RPMI7951 (cell line): ENCODE data around the gene BRD1. TPM values are rescaled to one million over a fixed set of nuclear protein-coding genes. Genes with fewer than 3 reads are reported as not detected.

Experiments
- DNase-seq: peaks from one replicate; pipeline ENCODE4 v3.0.0-alpha.2; 2012; ENCODE audit warnings: low read depth
- total RNA-seq: library from RNA; depleted of rRNA; stranded (reverse); fragments of >200 nt; shearing (Covaris generic); gene quantifications from 2 replicates; pipeline ENCODE4 v1.2.3, GENCODE V29; 2014; rRNA removed

The BRD1 gene
- total RNA-seq, 1 experiment from 2014 or later = 7.2 TPM

- no peak for DNase-seq
These were observed 99.0 kb downstream of the BRD1 start for GRCh38 chr22:49728570-49729271.

- DNase-seq = no peak
These were observed 99.6 kb downstream of the BRD1 start for GRCh38 chr22:49727881-49728569.

- DNase-seq = no peak
These were observed 100.3 kb downstream of the BRD1 start for GRCh38 chr22:49727191-49727880.

- DNase-seq = no peak
These were observed 101.0 kb downstream of the BRD1 start for GRCh38 chr22:49726701-49727101.

- no peak for DNase-seq
These were observed 101.5 kb downstream of the BRD1 start for GRCh38 chr22:49726022-49726681.

- DNase-seq = no peak
These were observed 102.2 kb downstream of the BRD1 start for GRCh38 chr22:49725516-49725915.

GRCh38 chr22:49724893-49725489, 102.7 kb downstream of the BRD1 start:
- peak; percentile 19 for DNase-seq

- no peak for DNase-seq
These were observed 103.4 kb downstream of the BRD1 start for GRCh38 chr22:49724030-49724892.

- no peak for DNase-seq
These were observed 104.1 kb downstream of the BRD1 start for GRCh38 chr22:49723478-49724029.

Other genes with a start within 250 kb of the BRD1 start
- 7.3 and 7.7 TPM in 2 replicates for gene ZBED4, start 26.0 kb upstream of the BRD1 start, total RNA-seq
- 15.0 and 18.7 TPM in 2 replicates for gene ALG12, start 90.6 kb upstream of the BRD1 start, total RNA-seq
- 49.7 and 56.7 TPM in 2 replicates for gene CRELD2, start 90.8 kb upstream of the BRD1 start, total RNA-seq
- gene PIM3, start 132.9 kb upstream of the BRD1 start, total RNA-seq = 9.3 and 12.7 TPM in 2 replicates
- gene IL17REL, start 184.9 kb upstream of the BRD1 start, total RNA-seq = not detected in 2 replicates
- not detected in 2 replicates for gene TTLL8, start 230.4 kb upstream of the BRD1 start, total RNA-seq